CD4-positive, alpha-beta T cell treated with Interferon gamma for 1 hour (primary cell): ENCODE data around the gene INHBE.
"Not testable (repeated sequence)": the region's sequence is repeated elsewhere in the genome, so short reads cannot be mapped to it uniquely, and the experiment has no call there.

Source experiments
- DNase-seq: peaks from one replicate; pipeline ENCODE4 v3.0.0-alpha.2; 2020

The INHBE gene, protein sequence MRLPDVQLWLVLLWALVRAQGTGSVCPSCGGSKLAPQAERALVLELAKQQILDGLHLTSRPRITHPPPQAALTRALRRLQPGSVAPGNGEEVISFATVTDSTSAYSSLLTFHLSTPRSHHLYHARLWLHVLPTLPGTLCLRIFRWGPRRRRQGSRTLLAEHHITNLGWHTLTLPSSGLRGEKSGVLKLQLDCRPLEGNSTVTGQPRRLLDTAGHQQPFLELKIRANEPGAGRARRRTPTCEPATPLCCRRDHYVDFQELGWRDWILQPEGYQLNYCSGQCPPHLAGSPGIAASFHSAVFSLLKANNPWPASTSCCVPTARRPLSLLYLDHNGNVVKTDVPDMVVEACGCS

DNA sequence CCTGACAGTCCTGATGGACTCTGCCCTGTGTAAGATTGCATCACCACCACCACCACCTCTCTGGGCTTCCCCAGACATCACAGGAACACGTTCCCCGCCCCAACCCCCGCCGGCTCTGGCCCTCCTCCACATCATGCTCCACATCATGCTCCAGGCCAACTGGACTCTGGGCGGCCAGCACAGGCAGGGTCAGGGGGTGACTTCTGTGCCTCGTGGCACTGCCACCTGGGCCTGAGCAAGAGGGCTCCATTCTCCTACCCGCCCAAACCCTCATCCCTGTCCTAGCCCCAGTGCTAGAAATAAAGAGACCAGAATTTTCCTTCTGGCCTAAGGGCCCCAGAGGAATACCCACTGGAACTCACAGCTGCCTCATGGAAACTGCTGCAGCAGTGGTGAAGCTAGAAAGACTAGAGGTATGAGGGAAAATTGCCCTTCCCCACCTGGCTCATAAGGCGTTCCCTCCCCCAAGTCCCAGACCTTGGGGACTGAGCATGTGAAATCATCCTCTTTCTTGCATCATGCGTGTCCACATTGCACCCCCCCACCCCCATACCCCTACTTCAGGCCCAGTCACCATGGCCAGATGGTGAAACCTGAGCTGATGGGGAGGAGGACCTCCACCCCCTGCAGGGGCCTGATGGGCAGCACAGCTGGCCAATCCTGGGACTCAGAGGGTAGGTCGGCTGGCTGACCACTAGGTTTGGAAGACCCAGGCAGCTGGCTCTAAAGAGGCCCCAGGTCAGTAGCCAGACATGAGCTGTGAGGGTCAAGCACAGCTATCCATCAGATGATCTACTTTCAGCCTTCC lies at the start of gene INHBE:
Gene INHBE (plus strand): TSS at position 742 of the 808 bp plus-strand sequence. CDS start 230 bp downstream, outside the sequence.
- DNase-seq = no peak

DNA sequence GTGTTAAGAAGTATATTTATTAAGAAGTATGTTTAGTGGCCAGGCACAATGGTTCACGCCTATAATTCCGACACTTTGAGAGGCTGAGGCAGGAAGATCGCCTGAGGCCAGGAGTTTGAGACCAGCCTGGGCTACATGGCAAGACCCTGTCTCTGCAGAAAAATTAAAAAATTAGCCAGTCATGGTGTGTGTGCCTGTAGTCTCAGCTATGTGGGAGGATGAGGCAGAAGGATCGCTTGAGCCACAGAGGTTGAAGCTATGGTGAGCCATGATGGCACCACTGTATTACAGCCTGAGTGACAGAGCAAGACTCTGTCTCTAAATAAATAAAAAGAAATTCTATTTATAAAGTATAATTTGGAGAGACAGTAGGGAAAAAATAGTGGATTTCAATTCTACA lies 44.6 kb upstream of the INHBE start:
- no peak for DNase-seq

DNA sequence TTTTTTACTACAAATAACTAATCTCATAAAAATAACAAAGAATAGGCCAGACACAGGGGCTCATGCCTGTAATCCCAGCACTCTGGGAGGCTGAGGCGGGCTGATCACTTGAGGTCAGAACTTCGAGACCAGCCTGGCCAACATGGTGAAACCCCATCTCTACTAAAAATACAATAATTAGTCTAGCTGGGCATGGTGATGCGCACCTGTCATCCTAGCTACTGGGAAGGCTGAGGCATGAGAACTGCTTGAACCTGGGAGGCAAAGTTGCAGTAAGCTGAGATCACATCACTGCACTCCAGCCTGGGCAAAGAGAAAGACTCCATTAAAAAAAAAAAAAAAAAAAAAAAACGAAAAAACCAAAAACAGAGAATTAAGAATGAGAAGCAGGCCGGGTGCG lies 40.9 kb upstream of the INHBE start:
- not testable (repeated sequence) for DNase-seq

DNA sequence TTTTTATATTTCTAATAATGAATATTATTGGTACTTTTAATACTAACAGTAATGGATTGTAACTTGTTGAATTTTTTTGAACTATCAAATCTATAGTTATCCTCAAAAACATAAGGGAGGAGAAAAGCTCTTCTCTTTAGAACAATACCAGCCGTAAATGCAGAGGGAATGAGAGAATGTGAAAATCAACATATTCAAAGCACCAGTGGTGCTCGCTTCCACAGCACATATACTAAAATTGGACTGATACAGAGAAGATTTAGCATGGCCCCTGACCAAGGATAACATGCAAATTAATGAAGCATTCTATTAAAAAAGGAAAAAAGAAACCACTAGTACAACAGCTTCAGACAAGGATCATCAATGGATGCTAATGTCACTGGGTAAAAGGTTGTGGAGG lies 40.0 kb upstream of the INHBE start:
- no peak for DNase-seq

DNA sequence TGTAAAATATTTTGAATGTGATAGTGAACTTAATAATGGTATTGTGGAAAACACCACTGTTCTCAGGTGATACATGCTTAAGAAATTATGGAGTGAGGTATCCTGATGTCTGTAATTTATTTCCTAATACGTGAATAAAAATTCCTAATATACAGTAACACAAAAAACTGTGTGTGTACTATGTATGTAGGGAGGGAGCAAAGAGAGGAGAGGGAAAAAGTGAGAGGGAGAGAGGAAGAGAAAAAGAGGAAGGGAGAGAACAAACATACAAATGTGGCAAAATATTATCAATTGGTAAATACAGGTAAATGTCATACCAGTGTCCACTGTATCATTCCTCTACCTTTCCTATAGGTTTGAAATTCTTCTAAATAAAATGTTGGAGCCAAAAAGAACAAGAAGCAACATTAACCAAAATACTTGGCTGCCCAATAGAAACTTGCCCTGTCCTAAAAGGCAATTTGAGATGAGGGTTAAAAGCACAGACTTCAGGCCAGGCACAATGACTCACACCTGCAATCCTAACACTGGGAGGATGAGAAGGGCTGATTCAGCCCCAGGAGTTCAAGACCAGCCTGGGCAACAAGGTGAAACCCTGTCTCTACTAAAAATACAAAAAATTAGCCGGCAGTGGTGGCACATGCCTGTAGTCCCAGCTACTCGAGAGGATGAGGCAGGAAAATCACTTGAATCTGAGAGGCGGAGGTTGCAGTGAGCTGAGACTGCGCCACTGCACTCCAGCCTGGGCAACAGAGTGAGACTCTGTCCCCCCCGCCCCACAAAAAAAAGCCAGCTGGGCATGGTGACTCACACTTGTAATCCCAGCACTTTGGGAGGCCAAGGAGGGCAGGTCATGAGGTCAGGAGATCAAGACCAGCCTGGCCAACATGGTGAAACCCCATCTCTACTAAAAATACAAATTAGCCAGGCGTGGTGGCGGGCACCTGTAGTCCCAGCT lies 38.8 kb upstream of the INHBE start:
- no peak for DNase-seq

DNA sequence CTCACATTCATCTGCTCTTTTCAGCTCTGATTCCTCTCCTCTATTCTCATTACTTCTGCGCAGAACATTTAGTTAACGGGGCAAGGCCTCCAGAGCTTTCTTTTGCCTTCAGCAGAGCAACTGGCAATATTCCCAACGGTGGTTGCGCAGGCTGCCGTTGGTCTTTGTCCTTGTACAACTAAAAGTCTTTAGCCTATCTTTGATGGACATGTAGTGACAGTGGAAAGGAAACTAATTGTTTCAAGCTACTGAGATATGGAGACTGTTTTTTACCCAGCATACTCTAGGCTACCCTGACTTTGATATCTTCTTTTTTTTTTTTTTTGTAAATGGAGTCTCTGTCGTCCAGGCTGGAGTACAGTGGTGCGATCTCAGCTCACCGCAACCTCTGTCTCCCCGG lies 36.9 kb upstream of the INHBE start:
- no peak for DNase-seq

DNA sequence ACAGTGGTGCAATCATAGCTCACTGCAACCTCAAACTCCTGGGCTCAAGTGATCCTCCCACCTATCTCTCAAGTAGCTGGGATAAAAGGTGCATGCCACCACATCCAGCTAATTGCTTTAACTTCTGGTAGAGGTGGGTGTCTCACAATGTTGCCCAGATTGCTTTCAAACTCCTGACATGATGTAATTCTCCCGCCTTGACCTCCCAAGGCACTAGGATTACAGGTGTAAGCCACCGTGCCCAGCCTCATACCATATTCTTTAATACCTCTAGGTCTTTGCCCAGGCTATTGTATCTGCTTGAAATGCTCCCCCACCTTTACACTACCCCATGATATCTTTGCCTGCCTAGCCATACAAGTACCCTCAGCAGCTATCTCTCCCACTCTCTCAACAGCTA lies 35.6 kb upstream of the INHBE start:
- DNase-seq = no peak

DNA sequence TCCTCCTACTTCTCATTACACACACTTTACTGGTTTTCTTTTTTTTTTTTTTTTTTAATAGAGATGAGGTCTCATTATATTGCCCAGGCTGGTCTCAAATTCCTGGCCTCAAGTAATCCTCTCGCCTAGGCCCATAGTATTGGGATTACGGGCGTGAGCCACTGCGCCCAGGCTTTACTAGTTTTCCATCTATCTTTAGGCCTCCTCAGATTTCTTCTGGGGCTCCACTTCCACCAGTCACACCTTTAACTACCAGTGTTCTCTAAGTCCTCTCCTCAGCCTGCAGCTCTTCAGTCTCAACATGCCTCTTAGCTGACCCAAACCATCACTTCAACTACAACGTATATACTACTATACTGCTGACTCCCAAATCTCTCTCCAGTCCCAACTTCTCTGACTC lies 34.6 kb upstream of the INHBE start:
- DNase-seq = no peak

DNA sequence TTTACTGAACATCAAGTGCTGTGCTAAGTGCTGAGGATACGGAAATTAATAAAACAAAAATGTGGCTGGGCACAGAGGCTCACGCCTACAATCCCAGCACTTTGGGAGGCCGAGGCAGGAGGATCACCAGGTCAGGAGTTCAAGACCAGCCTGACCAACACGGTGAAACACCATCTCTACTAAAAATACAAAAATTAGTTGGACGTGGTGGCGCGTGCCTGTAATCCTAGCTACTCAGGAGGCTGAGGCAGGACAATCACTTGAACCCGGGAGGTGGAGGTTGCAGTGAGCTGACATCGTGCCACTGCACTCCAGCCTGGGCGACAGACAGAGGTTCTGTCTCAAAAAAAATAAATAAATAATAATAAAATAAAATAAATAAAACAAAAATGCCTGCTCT lies 28.2 kb upstream of the INHBE start:
- not testable (repeated sequence) for DNase-seq

DNA sequence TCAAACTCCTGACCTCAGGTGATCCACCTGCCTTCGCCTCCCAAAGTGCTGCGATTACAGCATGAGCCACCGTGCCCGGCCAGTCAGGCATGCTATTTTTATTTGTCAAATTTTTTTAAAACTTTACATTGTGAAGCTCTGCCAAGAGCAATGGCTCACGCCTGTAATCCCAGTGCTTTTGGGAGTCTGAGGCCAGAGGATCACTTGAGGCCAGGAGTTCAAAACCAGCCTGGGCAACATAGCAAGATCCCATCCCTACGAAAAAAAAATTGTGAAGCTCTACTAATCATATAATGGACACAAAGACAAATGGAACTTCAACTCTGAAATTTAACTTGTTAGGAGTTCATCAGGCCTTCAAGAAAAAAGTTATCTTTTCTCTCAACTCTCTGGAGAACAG lies 26.1 kb upstream of the INHBE start:
- no peak for DNase-seq

DNA sequence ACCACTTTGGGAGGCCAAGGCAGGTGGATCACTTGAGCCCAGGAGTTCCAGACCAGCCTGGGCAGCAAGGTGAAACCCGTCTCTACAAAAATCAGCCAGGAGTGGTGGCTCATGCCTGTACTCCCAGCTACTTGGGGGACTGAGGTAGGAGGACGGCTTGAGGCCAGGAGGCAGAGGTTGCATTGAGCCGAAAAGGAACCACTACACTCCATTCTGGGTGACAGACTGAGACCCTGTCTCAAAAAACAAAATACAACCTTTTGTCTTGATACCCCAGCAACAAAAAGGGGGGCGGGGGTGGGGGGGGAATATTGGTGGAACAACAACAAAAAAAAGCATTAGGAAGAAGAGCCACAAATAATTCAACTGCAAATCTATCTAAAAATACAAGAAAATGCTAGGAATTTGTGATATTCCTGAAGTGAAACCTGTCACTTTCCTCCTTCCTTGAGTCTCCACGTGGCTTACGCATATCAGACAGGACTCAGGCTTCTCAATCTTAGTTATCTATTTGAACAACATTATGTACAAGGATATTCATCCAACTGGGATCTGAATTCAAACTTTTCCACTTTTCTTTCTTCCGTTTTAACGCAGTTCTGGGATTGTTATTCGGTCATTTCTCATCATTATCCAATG lies 25.5 kb upstream of the INHBE start:
- DNase-seq = no peak

DNA sequence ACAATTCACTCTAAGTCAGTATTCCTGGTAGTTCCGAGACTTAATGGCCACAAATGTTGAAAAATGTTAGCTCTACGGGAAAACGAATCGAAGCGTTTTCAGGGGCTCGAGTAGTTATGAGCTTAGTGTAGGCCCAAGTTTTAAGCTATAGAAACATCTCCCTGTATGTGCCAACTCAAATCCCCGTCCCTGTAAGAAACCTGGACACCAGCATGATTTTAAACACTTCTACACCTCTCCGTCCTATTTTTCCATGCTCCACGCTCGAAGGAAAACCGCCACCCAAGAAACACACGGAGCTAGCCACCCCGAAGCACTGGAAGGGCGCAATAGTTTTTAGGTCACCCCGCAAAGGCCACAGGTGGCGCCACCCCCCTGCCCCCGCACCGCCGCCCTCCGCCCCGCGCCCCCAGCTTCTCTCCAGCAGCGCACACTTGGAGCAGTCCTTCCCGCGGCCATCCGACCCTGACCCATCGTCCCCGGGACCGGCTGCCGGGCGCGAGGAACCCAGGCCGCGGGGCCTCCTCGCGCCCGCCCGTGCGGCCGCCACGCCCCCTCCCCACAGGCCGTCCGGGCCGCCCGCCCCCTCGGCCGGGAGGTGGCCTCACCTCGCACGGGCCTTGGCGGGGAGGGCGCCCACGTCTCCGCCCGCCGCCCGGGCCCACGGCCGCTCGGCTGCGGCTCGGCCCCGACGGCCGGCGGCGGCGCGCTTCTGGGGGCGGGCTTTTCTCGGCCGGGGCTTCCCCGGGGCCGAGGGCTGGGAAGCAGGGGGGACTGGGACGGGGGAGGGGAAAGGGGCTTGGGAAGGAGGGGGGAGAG lies 24.8 kb upstream of the INHBE start:
- no peak for DNase-seq

DNA sequence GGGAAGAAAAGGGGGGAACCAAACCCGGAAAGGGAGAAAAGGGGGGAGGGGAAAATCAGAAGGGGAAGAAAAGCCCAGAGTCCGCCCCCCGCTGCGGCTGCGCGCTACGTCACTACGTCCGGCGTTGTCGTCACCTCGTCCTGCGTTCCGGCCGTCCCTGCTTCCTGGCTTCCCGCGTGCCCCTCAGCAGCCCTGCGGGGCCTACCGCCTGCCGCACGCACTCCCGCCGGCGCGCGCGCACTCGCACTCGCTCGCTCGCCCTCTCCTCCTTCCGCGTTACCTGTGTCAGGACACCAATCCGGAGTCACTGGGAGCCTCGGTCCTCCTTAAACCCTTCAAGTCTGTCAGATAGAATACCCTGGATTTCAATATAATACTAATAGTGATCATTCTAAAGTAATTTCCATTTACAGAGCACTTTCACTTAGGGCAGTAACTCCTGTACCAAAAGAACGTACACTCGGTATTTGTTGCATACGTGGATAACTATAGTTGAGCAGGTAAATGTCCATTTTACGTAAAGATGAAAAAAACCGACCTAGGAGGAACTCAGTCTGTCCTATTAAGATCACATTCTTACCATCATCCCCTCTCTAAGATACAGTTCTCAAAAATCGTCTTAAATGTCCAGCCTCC lies 24.1 kb upstream of the INHBE start, which contains the start of gene R3HDM2:
Gene R3HDM2 (minus strand): TSS at position 113 of the 636 bp plus-strand sequence. CDS start 120,615 bp downstream, outside the sequence.
- DNase-seq = peak; percentile 96

DNA sequence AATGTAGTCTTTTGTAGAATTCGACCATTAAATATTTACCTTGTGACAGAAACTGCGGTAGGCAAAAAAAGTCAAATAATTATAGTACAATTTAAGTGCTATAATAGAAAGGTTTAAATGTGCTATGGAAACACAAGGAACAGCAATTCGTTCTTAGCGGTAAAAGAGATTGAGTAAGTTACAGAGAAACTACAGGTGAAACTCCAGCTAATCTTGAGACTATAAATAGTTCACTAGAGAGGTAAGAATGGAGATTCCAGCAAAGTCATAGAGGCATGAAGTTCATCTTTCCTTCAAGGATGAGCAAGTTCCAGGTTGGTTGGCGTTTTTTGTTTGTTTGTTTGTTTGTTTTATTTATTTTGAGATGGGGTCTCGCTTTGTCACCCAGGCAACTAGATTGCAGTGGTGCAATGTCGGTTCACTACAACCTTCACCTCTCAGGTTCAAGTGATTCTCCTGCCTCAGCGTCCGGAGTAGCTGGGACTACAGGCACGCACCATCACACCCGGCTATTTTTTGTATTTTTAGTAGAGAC lies 23.4 kb upstream of the INHBE start:
- DNase-seq = no peak

DNA sequence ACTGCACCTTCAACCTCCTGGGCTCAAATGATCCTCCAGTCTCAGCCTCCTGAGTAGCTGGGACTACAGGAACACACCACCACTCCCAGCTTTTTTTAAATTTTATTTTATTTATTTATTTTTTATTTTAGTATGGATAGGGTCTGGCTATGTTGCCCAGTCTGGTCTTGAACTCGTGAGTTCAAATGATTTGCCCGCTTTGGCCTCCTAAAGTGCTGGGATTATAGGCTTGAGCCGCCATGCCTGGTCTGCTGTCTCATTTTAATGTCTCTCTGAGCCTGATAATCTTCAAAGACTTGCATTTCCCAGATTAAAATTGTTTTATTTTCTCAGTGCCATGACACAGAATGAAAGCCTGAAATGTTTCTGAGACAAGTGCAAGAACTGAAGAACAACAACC lies 21.7 kb upstream of the INHBE start:
- DNase-seq = no peak

DNA sequence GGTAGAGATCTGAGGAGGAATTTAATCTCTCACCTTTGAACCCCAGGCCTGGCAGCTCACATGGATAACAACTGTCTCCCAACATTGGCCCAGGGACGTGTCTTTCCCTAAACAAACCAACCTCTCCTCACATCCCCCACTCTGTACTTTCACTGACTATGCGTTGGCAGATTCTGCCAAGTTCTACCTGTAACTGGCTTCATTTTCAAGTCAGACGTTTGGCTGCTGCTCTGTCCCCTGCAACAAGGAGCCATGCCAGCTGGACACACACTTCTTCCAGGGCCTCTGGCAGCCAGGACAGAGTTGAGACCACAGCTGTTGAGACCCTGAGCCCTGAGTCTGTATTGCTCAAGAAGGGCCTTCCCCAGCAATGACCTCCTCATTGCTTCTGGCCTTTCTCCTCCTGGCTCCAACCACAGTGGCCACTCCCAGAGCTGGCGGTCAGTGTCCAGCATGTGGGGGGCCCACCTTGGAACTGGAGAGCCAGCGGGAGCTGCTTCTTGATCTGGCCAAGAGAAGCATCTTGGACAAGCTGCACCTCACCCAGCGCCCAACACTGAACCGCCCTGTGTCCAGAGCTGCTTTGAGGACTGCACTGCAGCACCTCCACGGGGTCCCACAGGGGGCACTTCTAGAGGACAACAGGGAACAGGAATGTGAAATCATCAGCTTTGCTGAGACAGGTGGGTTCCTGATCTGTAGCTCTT lies 20.4 kb upstream of the INHBE start, which contains the start of gene INHBC:
Gene INHBC (plus strand): TSS at position 268 of the 707 bp plus-strand sequence. CDS start 103 bp downstream, at position 371.
- no peak for DNase-seq

DNA sequence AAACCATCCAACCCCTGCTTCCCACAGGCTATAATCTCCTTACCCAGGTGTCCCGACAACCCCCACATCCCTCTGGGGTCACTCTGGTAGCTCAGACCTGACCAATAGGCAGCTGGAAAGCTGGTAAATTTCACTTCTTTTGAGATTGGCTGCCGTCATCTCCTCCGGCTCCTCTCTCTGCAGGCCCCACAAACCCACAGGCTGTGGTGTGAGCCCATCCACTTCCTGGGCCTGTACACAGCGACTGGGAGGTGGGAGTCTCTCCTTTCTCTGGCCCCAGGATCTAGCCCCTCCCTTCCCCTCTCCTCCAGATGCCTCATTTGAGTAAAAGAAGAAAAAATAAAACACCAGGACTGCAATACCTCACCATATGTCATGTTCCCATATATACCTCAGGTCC lies 19.8 kb upstream of the INHBE start:
- no peak for DNase-seq

DNA sequence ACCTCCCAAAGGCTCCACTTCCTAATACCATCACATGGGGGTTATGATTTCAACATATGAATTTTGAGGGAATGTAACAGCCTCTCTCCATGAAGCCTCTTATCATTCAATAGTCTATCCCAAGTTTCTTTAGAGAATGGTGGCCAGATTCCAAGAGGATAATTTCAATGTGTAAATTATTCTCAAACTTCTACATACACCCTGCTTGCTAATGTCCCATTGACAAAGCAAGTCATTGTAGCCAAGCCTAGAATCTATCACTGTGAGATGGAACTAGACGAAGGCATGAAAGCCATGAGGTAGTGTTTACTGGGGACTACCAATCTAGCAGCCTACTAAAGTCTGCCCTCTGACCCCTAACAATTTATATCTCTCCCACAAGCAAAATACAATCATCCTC lies 16.7 kb upstream of the INHBE start:
- no peak for DNase-seq

DNA sequence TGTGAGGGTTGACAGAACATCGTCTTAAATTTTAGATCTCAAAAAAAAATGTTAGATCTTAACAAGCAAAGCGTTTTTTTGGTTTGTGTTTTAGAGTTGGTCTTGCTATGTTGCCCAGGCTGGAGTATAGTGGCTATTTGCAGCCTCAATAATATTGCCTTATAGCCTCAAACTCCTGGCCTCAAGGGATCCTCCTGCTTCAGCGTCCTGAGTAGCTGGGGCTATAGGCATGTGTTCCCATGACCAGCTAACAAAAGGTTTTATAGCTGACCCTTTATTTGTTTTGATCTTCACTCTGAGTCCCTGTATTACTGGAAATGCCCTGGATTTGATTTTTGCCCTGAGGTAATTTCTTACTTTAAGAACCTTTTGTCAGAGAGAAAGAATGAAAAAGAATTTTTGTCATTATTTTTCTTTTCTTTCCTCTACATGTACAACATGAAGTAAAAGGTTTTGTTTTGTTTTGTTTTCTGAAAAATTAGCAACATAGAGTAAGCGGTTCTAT lies 15.3 kb upstream of the INHBE start:
- DNase-seq = no peak

DNA sequence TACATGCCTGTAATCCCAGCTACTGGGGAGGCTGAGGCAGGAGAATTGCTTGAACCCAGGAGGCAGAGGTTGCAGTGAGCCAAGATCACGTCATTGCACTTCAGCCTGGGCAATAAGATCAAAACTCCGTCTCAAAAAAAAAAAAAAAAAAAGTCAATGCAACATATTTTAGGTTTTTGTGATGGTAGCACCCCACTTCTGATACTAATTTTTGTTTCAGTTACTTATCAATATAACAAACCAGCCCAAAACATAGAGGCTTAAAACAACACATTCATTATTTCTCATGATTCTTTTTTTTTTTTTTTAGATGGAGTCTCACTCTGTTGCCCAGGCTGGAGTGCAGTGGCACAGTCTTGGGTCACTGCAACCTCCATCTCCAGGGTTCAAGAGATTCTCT lies 13.7 kb upstream of the INHBE start:
- DNase-seq = not testable (repeated sequence)
